Gastroesophageal sphincter (tissue), 3 donors: ENCODE data around the gene DPP6.

Experiments
- CTCF ChIP-seq, 4 experiments: fragments of 200-600 bp in 2 of 4; fragments of 450-650 bp in 2 of 4; sonication (generic) in 1 of 4; IDR thresholded peaks; one replicate each; pipeline ENCODE4 v1.5.1; 2017 to 2019; ENCODE audit warnings: antibody characterized with exemption in 4 of 4, mild to moderate bottlenecking in 2 of 4, moderate library complexity in 2 of 4
- EP300 ChIP-seq: sonication (generic); formaldehyde crosslinking; IDR thresholded peaks from one replicate; pipeline ENCODE4 v1.6.1; 2017; ENCODE audit warnings: antibody characterized with exemption, mild to moderate bottlenecking
- POLR2A ChIP-seq, 2 donors: fragments of 450-650 bp; IDR thresholded peaks; one replicate each; pipeline ENCODE4 v1.6.1; 2017; ENCODE audit warnings: antibody characterized with exemption in 2 of 2, mild to moderate bottlenecking in 2 of 2, moderate library complexity in 1 of 2
- POLR2AphosphoS5 ChIP-seq: sonication (generic); formaldehyde crosslinking; IDR thresholded peaks from one replicate; pipeline ENCODE4 v1.6.1; 2017; ENCODE audit warnings: antibody characterized with exemption

GRCh38 chr7:154350892-154351291 lies 298.7 kb downstream of the DPP6 start:
- TF ChIP-seq CTCF (IDR thresholded peaks at IDR 0.05) (no peak), POLR2A (IDR thresholded peaks at IDR 0.05) (no peak), POLR2AphosphoS5 (no peak), EP300 (no peak)
